ENCODE measurements around the gene EOLA1. TPM values are rescaled to one million over a fixed set of nuclear protein-coding genes. Genes with fewer than 3 reads are reported as not detected.

EOLA1 gene
- 10 to 100 TPM; 12.3 to 30.7 (median 17.7) TPM for total RNA-seq

GRCh38 chrX:149540621-149541520 is at the start of gene EOLA1:
EOLA1 (plus strand) TSS chrX:149541012; CDS start chrX:149545631, 4,619 bp downstream.
- Histone ChIP-seq H3K36me3 (no peaks in the 10 kb centered on the region), H3K27me3 (no peaks in the 10 kb centered on the region), H3K9me3 (no peaks in the 10 kb centered on the region), H3K4me1 (peaks cover 0 to 9% (median 3%) of the 10 kb centered on the region in 4 donors), H3K27ac (peak within 1 kb of the TSS; percentile 93 to 98 (median 94)), H3K4me3 (peak within 1 kb of the TSS; percentile 29 to 84 (median 54))
- TF ChIP-seq EP300 (IDR thresholded peaks at IDR 0.05; ENCODE audit: low read depth): peak; percentile 91
- peak; percentile 85 for TF ChIP-seq POLR2A (IDR thresholded peaks at IDR 0.05)
- peak; percentile 70 to 87 (median 87) for TF ChIP-seq POLR2AphosphoS5 (IDR thresholded peaks at IDR 0.05)
- TF ChIP-seq CTCF (IDR thresholded peaks at IDR 0.05): no peak
- intact Hi-C loops (cut with DNase I; ENCODE audit: low total_unique reads) (no loop called here), in situ Hi-C loops (cut with MboI; ENCODE audit: low pct_ligation_motif_present in 1 of 4, low pct_unique_long_range_greater_than_20kb in 1 of 4, low sequenced_read_pairs in 3 of 4) (no loop called here)
- 58% methylated on average over 60 of the region's 71 CpGs; no CpG with 5 or more reads in 1 of the 2 donors for WGBS, 2 donors (ENCODE audit: low coverage in 1 of 2)
- DNase-seq: peak; percentile 91

GRCh38 chrX:149491812-149492211 is 49.0 kb upstream of the EOLA1 start:
- in situ Hi-C loops (cut with MboI; ENCODE audit: low pct_ligation_motif_present in 1 of 4, low pct_unique_long_range_greater_than_20kb in 1 of 4, low sequenced_read_pairs in 3 of 4) (loop anchor here in 1 of 4 donors (25.0 kb wide), 1 partner anchor 1580 kb away; the partner anchor contains the start of gene FMR1), intact Hi-C loops (cut with DNase I; ENCODE audit: low total_unique reads) (no loop called here)
- peaks cover 0 to 17% (median 8%) of the 10 kb centered on the region in 4 donors for H3K4me1 ChIP-seq
- 20 to 28% methylated on average over 2 of the region's 2 CpGs for WGBS, 2 donors (ENCODE audit: low coverage in 1 of 2)
- no peak overlapping the region for H3K4me3 ChIP-seq
- peak overlapping the region in 3 of 4 donors; percentile 21 to 61 (median 23) for H3K27ac ChIP-seq
- no peaks in the 10 kb centered on the region for H3K27me3 ChIP-seq
- DNase-seq: peak; percentile 47
- H3K36me3 ChIP-seq: peaks cover 0 to 4% (median 0%) of the 10 kb centered on the region in 4 donors
- no peaks in the 10 kb centered on the region for H3K9me3 ChIP-seq
- TF ChIP-seq POLR2A (IDR thresholded peaks at IDR 0.05): no peak
- peak in 1 of 3 donors; percentile 21 for TF ChIP-seq POLR2AphosphoS5 (IDR thresholded peaks at IDR 0.05)
- TF ChIP-seq CTCF (IDR thresholded peaks at IDR 0.05): no peak

GRCh38 chrX:149493567-149494562 is 46.9 kb upstream of the EOLA1 start:
- in situ Hi-C loops (cut with MboI; ENCODE audit: low pct_ligation_motif_present in 1 of 4, low pct_unique_long_range_greater_than_20kb in 1 of 4, low sequenced_read_pairs in 3 of 4): loop anchor here in 1 of 4 donors (25.0 kb wide), 1 partner anchor 1582 kb away; the partner anchor contains the start of gene FMR1
- peak; percentile 18 for DNase-seq
- 68% methylated on average over 13 of the region's 13 CpGs; no CpG with 5 or more reads in 1 of the 2 donors for WGBS, 2 donors (ENCODE audit: low coverage in 1 of 2)
- H3K27ac ChIP-seq: no peak overlapping the region
- H3K9me3 ChIP-seq: no peaks in the 10 kb centered on the region
- peaks cover 0 to 16% (median 0%) of the 10 kb centered on the region in 4 donors for H3K36me3 ChIP-seq
- H3K4me3 ChIP-seq: no peak overlapping the region
- TF ChIP-seq CTCF (IDR thresholded peaks at IDR 0.05): no peak
- TF ChIP-seq POLR2AphosphoS5 (IDR thresholded peaks at IDR 0.05): no peak
- no peak for TF ChIP-seq EP300 (IDR thresholded peaks at IDR 0.05; ENCODE audit: low read depth)
- no peak for TF ChIP-seq POLR2A (IDR thresholded peaks at IDR 0.05)
- H3K27me3 ChIP-seq: no peaks in the 10 kb centered on the region
- intact Hi-C loops (cut with DNase I; ENCODE audit: low total_unique reads): no loop called here
- H3K4me1 ChIP-seq: peaks cover 0 to 17% (median 8%) of the 10 kb centered on the region in 4 donors

Measured in transverse colon (tissue), 4 donors.